Astrocyte of the spinal cord (primary cell): ENCODE results near the gene HOXD11.
A peak's percentile ranks its signal among the peaks of the same experiment; 100 is the strongest.

ENCODE experiments used
- DNase-seq: peaks from one replicate; pipeline ENCODE4 v3.0.0; 2011; ENCODE audit warnings: low read depth, low spot score
- H3K4me3 ChIP-seq: 2 replicates; pipeline ENCODE4 v1.5.1; 2011; ENCODE audit warnings: low read depth, mild to moderate bottlenecking, low read length, moderate library complexity
- in situ Hi-C: cut with HindIII; loops from 2 replicates; pipeline ENCODE4 v1.10.0; 2017; ENCODE audit warnings: low sequenced_read_pairs
- TF ChIP-seq, protein P1 (sequence below): IDR thresholded peaks from 2 replicates; pipeline ENCODE4 v1.5.1; 2012; ENCODE audit warnings: low read depth, mild to moderate bottlenecking, low read length, inconsistent platforms

HOXD11 gene

DNA sequence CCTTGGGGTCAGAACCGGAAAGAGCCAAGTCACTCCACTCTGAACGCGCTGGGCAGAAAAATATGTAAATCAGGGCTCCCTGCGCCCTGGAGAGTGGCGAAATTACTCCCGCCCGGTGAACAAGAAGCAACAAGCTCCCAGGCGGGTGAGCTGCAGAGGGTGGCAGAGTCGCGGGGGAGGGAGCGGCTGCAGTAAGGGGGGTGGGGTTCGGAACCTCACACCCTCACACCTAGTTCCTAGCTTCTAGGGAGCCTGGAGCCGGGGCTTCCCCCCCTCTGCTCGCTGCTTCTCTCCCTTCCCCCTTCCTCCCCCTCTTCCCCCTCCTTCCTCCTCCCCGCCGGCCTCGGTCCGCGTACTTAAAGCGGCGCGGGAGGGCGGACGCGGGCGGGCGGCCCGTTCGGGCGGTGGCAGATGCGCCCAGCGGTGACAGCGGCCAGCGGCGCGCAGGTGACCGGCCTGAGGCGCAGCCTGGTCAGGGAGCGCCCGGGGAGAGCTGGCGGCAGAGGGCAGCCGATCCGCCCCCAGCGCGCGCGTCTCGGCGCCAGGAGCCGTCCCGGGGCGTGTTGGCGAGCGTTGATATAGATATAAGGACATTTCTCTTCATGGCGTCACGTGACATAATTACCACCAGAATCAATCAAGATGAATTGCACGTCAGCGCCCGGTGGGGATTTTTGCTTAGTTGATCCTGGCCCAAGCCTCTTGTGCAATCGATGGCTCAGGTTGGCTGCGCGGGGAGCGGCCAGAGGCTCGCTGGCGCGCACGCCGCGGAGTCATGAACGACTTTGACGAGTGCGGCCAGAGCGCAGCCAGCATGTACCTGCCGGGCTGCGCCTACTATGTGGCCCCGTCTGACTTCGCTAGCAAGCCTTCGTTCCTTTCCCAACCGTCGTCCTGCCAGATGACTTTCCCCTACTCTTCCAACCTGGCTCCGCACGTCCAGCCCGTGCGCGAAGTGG lies at the start of gene HOXD11:
Gene HOXD11 (plus strand): TSS at position 700 of the 959 bp plus-strand sequence. CDS start 76 bp downstream, at position 776.
- in situ Hi-C loops, result no loop called here
- no peak for DNase-seq
- TF ChIP-seq, protein P1, sequence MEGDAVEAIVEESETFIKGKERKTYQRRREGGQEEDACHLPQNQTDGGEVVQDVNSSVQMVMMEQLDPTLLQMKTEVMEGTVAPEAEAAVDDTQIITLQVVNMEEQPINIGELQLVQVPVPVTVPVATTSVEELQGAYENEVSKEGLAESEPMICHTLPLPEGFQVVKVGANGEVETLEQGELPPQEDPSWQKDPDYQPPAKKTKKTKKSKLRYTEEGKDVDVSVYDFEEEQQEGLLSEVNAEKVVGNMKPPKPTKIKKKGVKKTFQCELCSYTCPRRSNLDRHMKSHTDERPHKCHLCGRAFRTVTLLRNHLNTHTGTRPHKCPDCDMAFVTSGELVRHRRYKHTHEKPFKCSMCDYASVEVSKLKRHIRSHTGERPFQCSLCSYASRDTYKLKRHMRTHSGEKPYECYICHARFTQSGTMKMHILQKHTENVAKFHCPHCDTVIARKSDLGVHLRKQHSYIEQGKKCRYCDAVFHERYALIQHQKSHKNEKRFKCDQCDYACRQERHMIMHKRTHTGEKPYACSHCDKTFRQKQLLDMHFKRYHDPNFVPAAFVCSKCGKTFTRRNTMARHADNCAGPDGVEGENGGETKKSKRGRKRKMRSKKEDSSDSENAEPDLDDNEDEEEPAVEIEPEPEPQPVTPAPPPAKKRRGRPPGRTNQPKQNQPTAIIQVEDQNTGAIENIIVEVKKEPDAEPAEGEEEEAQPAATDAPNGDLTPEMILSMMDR, result no peak
- H3K4me3 ChIP-seq, result no peak within 1 kb of the TSS

DNA sequence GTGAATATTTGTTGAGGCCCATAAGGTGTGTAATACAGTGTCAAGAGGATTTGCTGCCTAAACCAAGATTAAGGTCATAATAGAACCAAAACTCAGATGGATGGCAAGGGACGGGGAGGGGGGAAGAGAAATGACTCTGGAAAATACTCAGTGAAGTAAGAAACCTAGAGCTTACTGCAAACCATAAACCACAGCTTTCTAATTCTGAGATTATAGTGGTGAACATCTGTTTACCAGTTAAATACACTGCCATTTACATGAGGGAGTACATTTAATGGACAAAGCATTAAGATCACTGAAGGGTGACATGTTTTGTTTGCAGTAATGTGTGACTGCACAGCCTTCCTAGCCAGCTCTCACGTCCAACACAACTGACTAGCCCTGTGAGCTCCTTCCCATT lies 43.1 kb upstream of the HOXD11 start:
- DNase-seq, result no peak
- in situ Hi-C loops, result no loop called here
- H3K4me3 ChIP-seq, result no peak overlapping the region
- TF ChIP-seq, protein P1, result no peak

DNA sequence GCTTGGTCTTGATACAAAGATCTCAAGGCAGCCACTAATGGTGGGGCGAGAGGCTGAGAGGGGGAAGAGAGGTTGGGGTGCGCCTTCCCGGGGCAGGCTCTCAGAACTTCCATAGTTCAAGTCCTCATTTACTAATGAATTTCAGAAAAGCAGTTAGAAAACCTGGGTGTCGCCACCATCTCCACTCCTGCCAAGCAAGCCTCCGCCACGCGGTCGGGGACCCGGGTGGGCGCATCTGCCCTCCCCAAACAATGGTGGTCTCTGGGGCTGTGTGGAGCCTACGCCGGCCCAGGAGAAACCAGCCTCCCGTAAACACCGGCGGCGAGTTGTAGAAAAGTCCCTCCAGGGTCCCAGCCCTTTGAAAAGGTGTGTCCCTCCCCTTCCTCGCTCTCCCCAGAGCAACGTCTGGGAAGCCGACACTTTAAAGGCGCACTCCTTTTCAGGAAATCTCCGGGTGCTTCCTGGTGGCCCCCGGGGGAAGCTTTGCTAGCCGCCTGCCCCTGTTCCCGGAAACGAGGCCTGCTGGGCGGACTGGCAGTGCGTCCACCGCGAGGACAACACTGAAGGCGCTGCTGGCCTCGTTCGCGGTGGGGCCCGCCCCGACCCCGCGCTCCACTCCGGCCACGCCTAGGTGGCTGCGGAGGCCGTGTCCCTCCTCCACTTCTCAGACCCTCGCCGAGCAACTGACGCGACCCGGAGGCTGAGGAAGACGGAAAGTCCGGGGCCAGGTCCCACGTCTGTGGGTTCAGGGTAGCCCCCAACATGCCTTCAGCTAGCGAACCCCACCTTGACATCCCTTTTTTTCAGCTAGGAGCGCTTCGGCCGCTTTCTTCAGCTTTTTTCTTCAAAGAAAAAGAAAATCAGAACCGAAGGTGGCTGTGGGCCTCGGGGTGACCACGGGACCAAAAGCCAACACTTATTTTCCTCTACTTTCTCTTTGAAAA lies 40.2 kb upstream of the HOXD11 start:
- in situ Hi-C loops, result no loop called here
- TF ChIP-seq, protein P1, result no peak
- no peak for DNase-seq
- H3K4me3 ChIP-seq, result peak overlapping the region; percentile 0

DNA sequence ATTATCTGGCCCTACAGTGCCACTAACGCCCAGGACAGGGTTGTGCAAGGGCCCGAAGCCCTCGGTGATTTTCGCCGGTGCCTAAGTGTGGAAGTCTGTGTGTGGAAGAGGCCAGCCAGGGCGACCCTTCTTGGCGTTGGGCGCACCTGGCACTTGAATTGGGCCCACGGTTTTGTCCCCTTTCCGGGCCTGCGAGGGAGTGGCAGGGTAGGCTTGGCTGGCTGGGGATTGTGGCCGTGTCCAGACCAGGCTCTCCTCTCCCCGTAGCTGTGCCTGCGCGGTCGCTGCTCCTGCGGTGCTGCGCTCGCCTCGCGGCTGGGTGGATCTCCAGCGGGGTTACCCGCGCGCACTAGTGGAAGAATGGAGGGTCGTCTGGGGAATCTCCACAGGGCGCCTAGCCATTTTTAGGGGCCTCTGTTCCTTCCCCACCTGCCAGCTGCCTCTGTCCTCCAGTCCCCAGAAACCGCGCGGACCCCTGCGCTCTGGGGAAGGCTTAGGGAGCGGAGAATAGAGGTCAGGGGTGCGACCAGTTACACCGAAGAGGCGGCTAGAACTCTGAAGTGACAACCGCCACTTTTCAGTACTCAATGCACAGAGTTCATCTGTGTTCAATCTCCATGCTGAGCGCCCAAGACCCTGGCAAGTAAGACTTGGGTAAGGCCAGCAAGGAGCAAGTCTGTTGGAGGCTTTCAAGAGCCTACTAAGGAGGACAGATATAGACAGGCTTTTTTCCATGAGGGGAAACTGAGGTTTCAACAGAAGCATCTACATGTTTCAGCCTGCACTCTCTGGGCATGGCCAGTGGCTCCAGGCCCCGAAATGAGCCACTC lies 39.3 kb upstream of the HOXD11 start:
- TF ChIP-seq, protein P1, result no peak
- peak overlapping the region; percentile 0 for H3K4me3 ChIP-seq
- in situ Hi-C loops, result no loop called here
- DNase-seq, result no peak

DNA sequence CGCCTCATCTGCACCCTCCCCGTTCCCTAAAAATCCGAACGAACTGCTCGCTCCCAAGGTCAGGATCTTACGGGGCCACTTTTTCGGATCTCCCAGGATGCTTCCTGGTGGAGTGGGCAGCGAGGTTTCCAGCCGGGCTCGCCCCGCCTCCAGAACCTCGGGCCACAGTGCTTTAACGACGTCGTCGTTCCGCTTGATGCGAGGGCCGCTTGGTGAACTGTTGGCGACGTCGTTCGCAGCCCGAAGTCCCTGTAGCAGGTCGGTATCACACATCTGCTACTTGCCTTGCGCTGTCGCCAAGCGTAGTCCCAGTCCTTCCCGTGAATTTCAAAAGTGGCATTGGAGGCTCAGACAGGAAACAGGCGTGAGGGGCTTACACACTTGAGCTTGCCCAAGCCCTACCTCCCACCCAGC lies 38.7 kb upstream of the HOXD11 start:
- TF ChIP-seq, protein P1, result no peak
- H3K4me3 ChIP-seq, result no peak overlapping the region
- in situ Hi-C loops, result no loop called here
- DNase-seq, result no peak
